Stimulated activated CD4-positive, alpha-beta T cell treated with anti-CD3 and anti-CD28 coated beads, Interleukin-4, amount 100 ng/mL, for 4 hours (primary cell): ENCODE measurements around the gene DHRS3.

ENCODE experiments used
- DNase-seq, 2 experiments: peaks; one replicate each; pipeline ENCODE4 v3.0.0-alpha.2; 2020

Gene DHRS3

GRCh38 chr1:12615865-12616708 is 1.9 kb downstream of the DHRS3 start:
- no peak for DNase-seq

- DNase-seq: no peak
Observed at GRCh38 chr1:12615159-12615864, 2.7 kb downstream of the DHRS3 start.

GRCh38 chr1:12614402-12615158 is 3.4 kb downstream of the DHRS3 start:
- DNase-seq: no peak

GRCh38 chr1:12613180-12613579 is 4.8 kb downstream of the DHRS3 start:
- no peak for DNase-seq

- no peak for DNase-seq
Observed at GRCh38 chr1:12610941-12611340, 7.1 kb downstream of the DHRS3 start.

- no peak for DNase-seq
Observed at GRCh38 chr1:12610305-12610935, 7.6 kb downstream of the DHRS3 start.

- no peak for DNase-seq
Observed at GRCh38 chr1:12609469-12610003, 8.5 kb downstream of the DHRS3 start.

- no peak for DNase-seq
Observed at GRCh38 chr1:12608311-12608957, 9.6 kb downstream of the DHRS3 start.

- DNase-seq: no peak
Observed at GRCh38 chr1:12607263-12607662, 10.7 kb downstream of the DHRS3 start.

- no peak for DNase-seq
Observed at GRCh38 chr1:12604986-12605385, 13.0 kb downstream of the DHRS3 start.

GRCh38 chr1:12604114-12604874 is 13.7 kb downstream of the DHRS3 start:
- DNase-seq: peak; percentile 24 to 73

- DNase-seq: no peak
Observed at GRCh38 chr1:12603224-12603623, 14.8 kb downstream of the DHRS3 start.

GRCh38 chr1:12602659-12603024 is 15.4 kb downstream of the DHRS3 start:
- DNase-seq: no peak

GRCh38 chr1:12601700-12602658 is 16.0 kb downstream of the DHRS3 start:
- no peak for DNase-seq

- peak; percentile 43 to 54 for DNase-seq
Observed at GRCh38 chr1:12600880-12601633, 17.0 kb downstream of the DHRS3 start.

- no peak for DNase-seq
Observed at GRCh38 chr1:12600335-12600734, 17.7 kb downstream of the DHRS3 start.

- no peak for DNase-seq
Observed at GRCh38 chr1:12599657-12600056, 18.4 kb downstream of the DHRS3 start.

- DNase-seq: no peak
Observed at GRCh38 chr1:12598974-12599373, 19.0 kb downstream of the DHRS3 start.

GRCh38 chr1:12597792-12598191 is 20.2 kb downstream of the DHRS3 start:
- no peak for DNase-seq
